Left cardiac atrium (tissue), 4 donors: ENCODE results near the gene TMSB4X. TPM values are rescaled to one million over a fixed set of nuclear protein-coding genes. Genes with fewer than 3 reads are reported as not detected.
"Not testable (repeated sequence)": the region's sequence is repeated elsewhere in the genome, so short reads cannot be mapped to it uniquely, and the experiment has no call there.

Experiments used
- ATAC-seq, 2 donors: fragments of 200-7000 bp; cut with Tn5 transposase; one replicate each; pipeline ENCODE4 v1.9.1; 2020; ENCODE audit warnings: mild to moderate bottlenecking in 2 of 2, moderate library complexity in 2 of 2
- DNase-seq: peaks from one replicate; pipeline ENCODE4 v3.0.0-alpha.2; 2020
- intact Hi-C, 2 donors: fragments of 100-400 bp; cut with DNase I; formaldehyde crosslinking; loops; one replicate each; pipeline versions ENCODE4 v1.14.1 to v1.15.1; 2022 to 2023
- total RNA-seq, 2 donors: library from RNA; stranded (reverse); fragmentation: NEBNext Ultra II Directional; extraction: Animal tissue kit (Norgen Biotek cat#: 25700); gene quantifications; one replicate each; pipeline ENCODE4 v1.2.1, GENCODE V29; 2021
- donor health status: DM: no; HTN: yes; CAD: no.
- donor health status: DM: no; HTN: yes; CAD: no; lungs with severe emphysema.
- donor health status: DM: yes; HTN: yes; CAD: no.
- donor health status: Dilated cardiomyopathy.

TMSB4X gene
- total RNA-seq, 2 donors from 2014 or later = 1,546 to 1,715 TPM

DNA sequence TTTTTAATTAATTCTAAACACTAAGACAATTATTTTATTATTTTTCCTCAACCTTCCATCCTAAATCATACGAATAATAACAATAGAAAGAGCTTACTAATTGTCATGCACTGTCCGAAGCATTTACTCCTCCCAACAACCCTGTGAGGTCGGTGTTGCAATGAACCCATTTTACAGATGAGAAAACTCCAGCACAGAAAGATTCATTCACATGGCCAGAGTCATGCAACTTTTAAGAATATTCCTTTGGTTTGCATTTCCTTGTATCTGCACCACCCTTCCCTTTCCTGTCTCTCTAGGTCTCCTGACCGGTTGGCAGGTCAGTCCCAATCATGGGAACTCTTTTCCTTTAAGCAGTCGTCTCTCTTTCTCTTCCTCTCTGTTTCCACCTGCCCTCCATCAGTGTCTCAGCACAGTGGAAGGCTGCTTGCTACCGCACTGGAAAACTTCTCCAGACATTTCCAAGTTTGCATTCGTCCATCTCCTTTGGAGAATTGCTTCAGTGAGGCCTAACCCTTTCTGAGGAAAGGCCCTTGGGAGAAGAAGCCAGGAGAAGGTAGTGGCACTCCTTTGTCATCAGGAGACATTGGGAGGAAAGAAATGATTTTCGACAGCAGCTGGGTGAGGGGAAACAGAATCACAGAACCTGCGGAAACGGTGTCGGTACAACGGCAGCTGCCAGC is 1.9 kb upstream of the TMSB4X start:
- intact Hi-C loops = loop anchor here (5.0 to 10.0 kb wide), 2 partner anchors 149 to 512 kb away; no protein-coding TSS in a partner anchor
- DNase-seq = no peak
- no peak for ATAC-seq

DNA sequence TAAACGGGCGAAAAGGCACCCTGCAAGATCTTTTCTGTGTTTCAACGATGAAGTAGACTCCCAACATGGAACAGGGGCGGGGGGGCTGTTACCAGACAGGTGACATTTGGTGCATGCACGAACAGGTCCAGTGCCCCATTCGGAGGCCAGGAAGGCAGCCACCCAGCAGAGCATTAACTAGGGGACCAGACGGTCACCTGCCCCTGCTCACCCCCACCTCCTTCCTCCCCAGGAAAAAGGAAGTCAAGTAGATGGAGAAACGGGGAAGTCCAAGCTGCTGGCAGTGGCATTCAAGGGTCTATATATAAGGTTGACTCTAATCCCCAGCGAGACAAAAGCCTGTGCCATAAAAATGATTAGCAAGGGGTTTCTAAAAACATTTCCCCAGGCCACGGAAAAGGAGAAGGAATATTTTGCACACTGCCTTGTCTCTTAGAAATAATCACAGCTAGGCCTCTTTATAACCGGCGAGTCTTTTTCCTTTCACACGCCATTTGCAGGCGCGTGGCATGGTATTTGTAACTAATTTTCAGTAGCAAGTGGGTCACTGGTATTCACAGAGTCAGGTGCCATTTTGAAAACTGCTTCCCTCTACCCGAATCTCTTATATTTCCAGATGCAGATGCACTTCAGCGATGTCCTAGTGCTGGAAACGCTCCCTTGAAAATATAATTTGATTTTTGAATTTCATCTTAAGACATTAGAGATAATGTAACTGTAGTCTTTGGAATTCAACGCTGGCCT is 1.2 kb upstream of the TMSB4X start:
- ATAC-seq (no peak), DNase-seq (no peak)
- intact Hi-C loops = loop anchor here (5.0 to 10.0 kb wide), 2 partner anchors 149 to 511 kb away; no protein-coding TSS in a partner anchor

GRCh38 chrX:12974305-12974795 is 560 bp upstream of the TMSB4X start:
- DNase-seq (peak; percentile 70), ATAC-seq (peak; percentile 42 to 66)
- intact Hi-C loops = loop anchor here (5.0 to 10.0 kb wide), 2 partner anchors 148 to 510 kb away; no protein-coding TSS in a partner anchor

- intact Hi-C loops = loop anchor here (5.0 to 10.0 kb wide), 2 partner anchors 122 to 509 kb away; no protein-coding TSS in a partner anchor
- DNase-seq = peak; percentile 50
- ATAC-seq = no peak
These were observed 708 bp downstream of the TMSB4X start for GRCh38 chrX:12975670-12975965.

DNA sequence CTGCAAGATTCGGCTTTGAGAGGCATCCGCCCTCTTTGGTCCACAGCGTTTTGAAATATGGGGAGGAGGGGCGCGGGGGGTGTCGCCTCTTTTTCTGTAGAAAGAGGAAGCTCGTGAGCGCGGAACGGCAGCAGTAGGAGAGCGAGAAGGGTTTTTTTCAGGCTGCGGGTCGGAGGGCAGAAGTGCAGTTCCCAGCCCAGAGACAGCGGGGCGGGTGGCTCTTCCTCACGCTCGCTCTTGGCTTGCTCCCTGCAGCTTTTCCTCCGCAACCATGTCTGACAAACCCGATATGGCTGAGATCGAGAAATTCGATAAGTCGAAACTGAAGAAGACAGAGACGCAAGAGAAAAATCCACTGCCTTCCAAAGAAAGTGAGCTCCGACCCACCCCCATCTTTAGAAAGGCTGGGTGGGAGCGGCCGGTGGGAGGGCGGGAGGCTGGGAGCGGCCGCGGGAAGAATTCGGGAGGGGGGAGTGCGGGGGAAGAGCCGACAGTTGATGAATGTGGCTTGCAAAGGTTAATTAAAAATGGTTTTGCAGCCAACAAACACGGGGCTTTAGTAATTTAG is 1.2 kb downstream of the TMSB4X start:
- DNase-seq = peak; percentile 42
- ATAC-seq = peak; percentile 13 to 19
- intact Hi-C loops = loop anchor here (5.0 to 10.0 kb wide), 2 partner anchors 121 to 509 kb away; no protein-coding TSS in a partner anchor

DNA sequence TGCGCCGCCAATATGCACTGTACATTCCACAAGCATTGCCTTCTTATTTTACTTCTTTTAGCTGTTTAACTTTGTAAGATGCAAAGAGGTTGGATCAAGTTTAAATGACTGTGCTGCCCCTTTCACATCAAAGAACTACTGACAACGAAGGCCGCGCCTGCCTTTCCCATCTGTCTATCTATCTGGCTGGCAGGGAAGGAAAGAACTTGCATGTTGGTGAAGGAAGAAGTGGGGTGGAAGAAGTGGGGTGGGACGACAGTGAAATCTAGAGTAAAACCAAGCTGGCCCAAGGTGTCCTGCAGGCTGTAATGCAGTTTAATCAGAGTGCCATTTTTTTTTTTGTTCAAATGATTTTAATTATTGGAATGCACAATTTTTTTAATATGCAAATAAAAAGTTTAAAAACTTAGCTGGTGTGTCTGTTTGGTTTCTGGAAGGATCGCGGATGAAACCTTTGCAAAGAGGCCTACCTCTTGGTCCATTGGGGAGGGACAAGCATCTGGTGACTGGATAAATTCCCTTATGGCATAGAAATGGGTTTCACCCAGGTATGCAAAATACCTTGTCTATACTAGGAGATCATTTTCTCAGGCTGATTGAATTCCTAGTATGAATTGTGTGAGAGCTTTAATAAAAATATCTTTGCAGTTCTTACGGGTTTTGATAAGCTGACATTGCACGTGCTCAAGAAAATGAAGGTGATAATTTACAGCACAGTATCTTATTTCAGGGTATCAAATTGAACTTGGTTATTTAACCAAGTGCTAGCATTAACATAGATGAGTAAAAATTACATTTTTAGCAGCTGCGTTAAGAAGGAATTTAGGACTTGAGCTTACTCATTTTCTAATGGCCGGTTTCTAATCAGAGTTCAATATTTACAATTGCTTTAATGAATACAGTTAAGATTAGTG is 2.2 kb downstream of the TMSB4X start:
- ATAC-seq, DNase-seq: not testable (repeated sequence)
- intact Hi-C loops = loop anchor here (5.0 to 10.0 kb wide), 2 partner anchors 120 to 508 kb away; no protein-coding TSS in a partner anchor

- DNase-seq (no peak), ATAC-seq (no peak)
- intact Hi-C loops = loop anchor here (5.0 to 10.0 kb wide), 2 partner anchors 120 to 507 kb away; no protein-coding TSS in a partner anchor
These were observed 2.9 kb downstream of the TMSB4X start for GRCh38 chrX:12977761-12978204.

GRCh38 chrX:12978205-12979025 is 3.5 kb downstream of the TMSB4X start:
- peak; percentile 16 to 22 for ATAC-seq
- intact Hi-C loops = loop anchor here (5.0 to 10.0 kb wide), 2 partner anchors 119 to 506 kb away; no protein-coding TSS in a partner anchor

GRCh38 chrX:12979026-12979607 is 4.2 kb downstream of the TMSB4X start:
- no peak for ATAC-seq
- intact Hi-C loops = loop anchor here (5.0 to 10.0 kb wide), 2 partner anchors 118 to 506 kb away; no protein-coding TSS in a partner anchor
- no peak for DNase-seq

More at GRCh38 chrX:12978205-12979025, 3.5 kb downstream of the TMSB4X start:
- DNase-seq = peak; percentile 55

- DNase-seq (no peak), ATAC-seq (no peak)
- intact Hi-C loops = loop anchor here (5.0 to 10.0 kb wide), 2 partner anchors 118 to 505 kb away; no protein-coding TSS in a partner anchor
These were observed 4.7 kb downstream of the TMSB4X start for GRCh38 chrX:12979616-12980015.

GRCh38 chrX:12980039-12980438 is 5.1 kb downstream of the TMSB4X start:
- DNase-seq, ATAC-seq, intact Hi-C loops: not testable (repeated sequence)

DNA sequence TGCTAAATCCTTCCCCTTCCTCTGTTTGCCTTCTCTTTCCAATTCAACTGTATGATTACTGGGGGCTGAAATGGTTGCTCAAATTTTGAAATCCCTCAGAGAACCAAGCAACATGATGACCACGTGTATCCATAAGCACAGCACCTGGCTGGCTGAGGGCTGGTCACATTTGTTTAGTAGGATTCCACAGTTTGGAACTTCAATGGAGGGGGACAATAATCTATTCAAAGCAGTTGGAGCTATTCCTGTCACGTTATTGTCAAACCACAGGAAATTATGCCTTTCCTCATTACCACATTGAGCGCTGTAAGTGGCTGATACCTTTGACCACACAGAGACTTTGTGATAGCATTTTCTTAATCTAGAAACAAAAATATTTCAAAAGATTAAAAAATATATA is 7.0 kb downstream of the TMSB4X start:
- ATAC-seq = no peak
- intact Hi-C loops = no loop called here

DNA sequence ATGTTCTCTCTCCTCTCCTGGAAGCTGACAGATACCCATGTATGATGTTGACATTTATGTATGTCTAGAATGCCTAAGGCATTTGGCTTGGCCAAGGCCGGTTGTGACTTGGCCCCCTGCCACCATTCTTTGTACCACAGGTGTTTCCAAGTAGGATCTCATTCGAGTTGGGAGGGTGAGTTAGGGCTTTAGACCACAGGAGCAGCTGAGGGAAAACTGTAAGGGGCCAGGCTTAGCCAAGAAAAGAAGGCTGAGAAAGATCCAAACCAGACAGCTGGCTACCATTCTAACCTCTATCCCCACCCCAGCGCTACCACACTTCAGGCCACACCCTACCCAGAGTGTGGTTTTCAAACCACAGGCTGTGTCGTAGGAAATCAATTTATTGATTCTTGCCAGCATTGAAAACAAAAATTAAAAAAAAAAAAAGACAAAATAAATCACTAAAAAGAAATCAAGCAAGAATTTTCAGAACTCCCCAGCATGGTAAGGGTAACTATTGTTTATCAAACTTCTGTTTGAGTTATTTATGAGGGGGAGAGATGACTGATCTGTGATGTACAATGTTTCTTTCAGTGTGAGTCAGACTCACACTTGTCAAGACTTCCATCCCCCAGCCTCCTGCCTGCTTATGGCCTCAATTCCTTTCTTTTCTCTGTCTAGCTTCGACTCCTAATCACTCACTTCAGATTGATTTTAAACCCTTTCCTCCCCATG is 9.9 kb downstream of the TMSB4X start:
- no peak for DNase-seq
- intact Hi-C loops = no loop called here
- ATAC-seq = peak in 1 of 2 donors; percentile 62

More for the DNA sequence above, 7.0 kb downstream of the TMSB4X start:
- no peak for DNase-seq

DNA sequence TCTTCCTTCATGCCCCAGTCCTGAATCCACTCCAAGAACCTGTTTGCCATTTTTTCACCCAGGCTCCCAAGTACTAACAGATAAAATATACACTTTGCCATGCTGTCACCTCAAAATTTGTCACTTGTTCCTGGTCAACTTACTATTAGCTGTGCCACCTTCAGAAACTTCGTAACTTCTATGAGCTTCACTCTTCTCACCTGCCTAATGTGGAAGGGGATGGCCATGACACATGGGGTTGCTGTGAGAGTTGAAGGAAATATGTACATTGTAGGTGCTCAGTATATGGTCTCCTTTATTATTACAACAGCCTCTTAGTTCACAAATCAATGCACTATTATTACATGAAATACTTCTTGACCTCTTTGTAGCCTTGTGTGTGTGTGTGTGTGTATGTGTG is 10.4 kb downstream of the TMSB4X start:
- DNase-seq = no peak
- ATAC-seq = no peak
- intact Hi-C loops = no loop called here

GRCh38 chrX:12986164-12986779 is 11.4 kb downstream of the TMSB4X start:
- intact Hi-C loops = no loop called here
- DNase-seq = no peak
- no peak for ATAC-seq

DNA sequence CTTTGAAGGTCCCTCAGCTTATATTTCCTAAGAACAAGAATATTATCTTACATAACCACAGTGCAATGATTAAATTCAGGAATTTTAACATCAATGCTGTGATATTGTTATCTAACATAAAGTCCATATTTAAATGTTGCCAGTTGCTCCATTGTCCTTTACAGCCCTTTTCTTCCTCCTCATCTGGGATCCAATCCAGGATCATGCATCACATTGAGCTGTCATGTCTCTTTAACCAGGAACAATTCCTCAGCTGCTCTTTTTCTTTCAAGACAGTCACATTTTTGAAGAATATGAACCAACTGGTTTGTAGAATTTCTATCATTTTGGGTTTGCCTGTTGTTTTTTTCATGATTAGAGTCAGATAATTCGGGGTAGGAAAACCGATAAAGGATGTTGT is 12.0 kb downstream of the TMSB4X start:
- no peak for DNase-seq
- intact Hi-C loops = no loop called here
- ATAC-seq = no peak
